ENCODE measurements around the gene PAM16.

PAM16 gene

DNA sequence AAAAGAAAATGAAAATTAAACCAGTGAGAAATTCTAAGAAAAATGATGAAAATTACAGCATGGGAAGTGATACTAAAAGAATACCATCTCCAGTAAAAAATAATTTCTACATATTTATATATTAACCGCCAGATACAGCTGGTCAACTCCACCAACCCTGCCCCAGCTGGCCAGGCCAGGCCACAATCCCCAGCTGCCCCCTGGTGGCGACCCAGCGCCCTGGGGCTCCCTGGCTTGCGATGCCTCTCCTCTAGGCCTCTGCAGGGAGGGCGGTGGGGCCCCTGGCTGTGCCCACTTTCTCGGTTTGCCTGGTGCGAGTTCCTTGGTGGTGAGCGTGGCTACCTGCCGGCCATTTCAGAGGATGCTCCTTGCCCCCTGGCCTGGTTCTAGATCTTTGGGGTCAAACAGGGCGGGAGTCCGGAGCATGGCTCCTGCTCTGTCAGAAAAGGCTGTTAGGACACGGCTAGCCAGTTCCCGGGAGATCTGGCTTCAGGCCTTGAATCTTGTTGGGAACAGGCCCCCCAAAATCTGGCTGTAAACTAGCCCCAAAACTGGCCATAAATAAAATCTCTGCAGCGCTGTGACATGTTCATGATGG lies 20.7 kb downstream of the PAM16 start:
- POLR2A ChIA-PET: no interaction called here
- peak; percentile 89 for DNase-seq (ENCODE audit: extremely low spot score)
- CTCF ChIA-PET: interaction anchor here (0.6 to 17.8 kb wide), 26 partner anchors 9 to 807 kb away, joined by 3 to 201 read pairs (median 4); partner anchors contain the start of genes HMOX2 and PAM16
- TF ChIP-seq, protein P1, sequence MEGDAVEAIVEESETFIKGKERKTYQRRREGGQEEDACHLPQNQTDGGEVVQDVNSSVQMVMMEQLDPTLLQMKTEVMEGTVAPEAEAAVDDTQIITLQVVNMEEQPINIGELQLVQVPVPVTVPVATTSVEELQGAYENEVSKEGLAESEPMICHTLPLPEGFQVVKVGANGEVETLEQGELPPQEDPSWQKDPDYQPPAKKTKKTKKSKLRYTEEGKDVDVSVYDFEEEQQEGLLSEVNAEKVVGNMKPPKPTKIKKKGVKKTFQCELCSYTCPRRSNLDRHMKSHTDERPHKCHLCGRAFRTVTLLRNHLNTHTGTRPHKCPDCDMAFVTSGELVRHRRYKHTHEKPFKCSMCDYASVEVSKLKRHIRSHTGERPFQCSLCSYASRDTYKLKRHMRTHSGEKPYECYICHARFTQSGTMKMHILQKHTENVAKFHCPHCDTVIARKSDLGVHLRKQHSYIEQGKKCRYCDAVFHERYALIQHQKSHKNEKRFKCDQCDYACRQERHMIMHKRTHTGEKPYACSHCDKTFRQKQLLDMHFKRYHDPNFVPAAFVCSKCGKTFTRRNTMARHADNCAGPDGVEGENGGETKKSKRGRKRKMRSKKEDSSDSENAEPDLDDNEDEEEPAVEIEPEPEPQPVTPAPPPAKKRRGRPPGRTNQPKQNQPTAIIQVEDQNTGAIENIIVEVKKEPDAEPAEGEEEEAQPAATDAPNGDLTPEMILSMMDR (IDR thresholded peaks at IDR 0.05; ENCODE audit: control extremely low read depth, extremely low read depth, low read depth, missing control alignments): peak; percentile 95

DNA sequence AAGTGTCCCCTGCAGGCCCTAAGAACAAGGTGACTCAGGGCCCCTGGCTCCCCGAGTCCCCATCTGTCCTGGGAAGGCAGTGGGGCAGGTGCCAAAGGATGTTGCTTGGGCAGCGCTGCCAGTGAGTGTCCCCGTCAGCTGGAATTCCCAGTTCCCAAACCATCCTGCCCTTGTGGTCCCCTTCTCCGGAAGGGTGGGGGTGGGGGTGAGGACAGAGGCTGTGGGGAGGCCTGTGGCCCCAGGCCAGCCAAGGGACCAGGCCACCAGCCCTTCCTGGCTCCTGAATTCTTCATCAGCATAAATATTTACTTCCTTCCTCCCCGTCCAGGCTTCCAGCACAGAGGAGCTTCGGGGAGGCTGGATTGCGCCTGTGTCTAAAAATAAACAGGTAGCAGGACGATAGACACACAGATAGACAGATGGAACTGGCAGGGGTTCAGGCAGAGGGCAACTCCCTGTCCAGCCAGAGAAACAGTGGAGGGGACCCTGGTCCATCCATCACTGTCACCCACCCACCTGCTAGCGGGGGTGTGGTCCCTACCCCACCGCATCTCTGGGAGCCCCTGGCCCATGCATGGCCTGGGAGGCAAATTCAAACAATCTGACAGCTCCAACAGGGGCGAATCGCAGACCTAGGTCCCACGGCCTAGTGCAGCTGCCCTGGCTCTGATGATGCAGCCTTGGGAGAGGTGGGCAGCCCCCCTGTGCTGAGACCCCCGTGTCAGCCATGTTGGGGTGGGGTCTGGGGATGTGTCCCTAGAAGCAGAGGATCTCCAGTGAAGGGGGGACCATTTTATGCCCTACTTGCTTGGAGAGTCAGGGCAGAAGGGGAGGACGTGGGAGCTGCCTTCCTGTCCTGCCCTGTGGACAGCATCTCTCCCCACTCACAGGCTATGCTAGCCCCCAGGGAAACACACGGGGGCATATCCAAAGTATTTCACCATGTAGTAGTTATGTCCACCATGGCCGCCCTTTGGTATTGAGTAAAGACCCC lies 22.0 kb downstream of the PAM16 start:
- CTCF ChIA-PET: interaction anchor here (0.6 to 17.8 kb wide), 18 partner anchors 10 to 346 kb away, joined by 3 to 201 read pairs (median 8); partner anchors contain the start of gene TFAP4
- DNase-seq (ENCODE audit: extremely low spot score): no peak
- POLR2A ChIA-PET: no interaction called here
- TF ChIP-seq, protein P1 (IDR thresholded peaks at IDR 0.05; ENCODE audit: control extremely low read depth, extremely low read depth, low read depth, missing control alignments): no peak

DNA sequence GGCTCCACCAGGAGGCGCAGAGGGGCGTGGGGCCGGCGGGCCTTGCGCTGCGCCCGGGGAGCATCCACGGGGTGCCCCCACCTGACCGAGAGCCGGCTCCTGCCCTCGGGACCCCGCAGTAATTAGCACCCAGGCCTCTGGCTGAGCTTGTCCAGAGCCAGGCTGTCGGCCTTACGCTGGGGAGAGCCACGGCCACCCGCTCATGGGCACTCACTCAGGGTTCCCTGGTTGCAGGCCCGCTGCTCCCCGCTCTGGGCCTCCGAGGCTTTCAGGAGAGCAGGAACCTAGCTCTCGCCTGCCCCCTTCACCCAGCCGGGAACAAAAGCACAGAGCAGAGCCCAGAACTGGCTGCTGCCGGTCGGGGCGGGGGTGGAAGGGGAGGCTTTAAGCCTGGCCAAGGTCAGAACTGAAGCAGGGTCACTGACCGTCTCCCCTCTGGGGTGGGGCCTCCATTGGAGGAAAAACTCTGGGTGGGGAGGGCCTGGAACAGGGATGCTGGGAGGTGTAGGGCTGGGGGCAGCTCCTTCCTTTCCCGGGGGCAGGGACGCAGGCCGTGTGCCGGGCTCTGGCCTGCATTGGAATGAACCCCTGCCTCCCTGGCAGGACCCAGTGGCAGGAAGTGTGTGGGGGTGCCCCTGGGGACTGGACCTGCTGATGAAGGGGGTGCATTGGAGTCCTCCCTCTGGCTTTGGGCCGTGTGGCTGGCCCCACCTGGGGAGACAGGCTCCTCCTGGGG lies 22.9 kb downstream of the PAM16 start:
- DNase-seq (ENCODE audit: extremely low spot score): peak; percentile 77
- POLR2A ChIA-PET: interaction anchor here (0.6 kb wide), 1 partner anchor 423 kb away, joined by 4 read pairs; no protein-coding TSS in a partner anchor
- TF ChIP-seq, protein P1 (IDR thresholded peaks at IDR 0.05; ENCODE audit: control extremely low read depth, extremely low read depth, low read depth, missing control alignments): peak; percentile 55
- CTCF ChIA-PET: interaction anchor here (0.8 to 17.8 kb wide), 15 partner anchors 10 to 345 kb away, joined by 3 to 201 read pairs (median 7); partner anchors contain the start of gene TFAP4

DNA sequence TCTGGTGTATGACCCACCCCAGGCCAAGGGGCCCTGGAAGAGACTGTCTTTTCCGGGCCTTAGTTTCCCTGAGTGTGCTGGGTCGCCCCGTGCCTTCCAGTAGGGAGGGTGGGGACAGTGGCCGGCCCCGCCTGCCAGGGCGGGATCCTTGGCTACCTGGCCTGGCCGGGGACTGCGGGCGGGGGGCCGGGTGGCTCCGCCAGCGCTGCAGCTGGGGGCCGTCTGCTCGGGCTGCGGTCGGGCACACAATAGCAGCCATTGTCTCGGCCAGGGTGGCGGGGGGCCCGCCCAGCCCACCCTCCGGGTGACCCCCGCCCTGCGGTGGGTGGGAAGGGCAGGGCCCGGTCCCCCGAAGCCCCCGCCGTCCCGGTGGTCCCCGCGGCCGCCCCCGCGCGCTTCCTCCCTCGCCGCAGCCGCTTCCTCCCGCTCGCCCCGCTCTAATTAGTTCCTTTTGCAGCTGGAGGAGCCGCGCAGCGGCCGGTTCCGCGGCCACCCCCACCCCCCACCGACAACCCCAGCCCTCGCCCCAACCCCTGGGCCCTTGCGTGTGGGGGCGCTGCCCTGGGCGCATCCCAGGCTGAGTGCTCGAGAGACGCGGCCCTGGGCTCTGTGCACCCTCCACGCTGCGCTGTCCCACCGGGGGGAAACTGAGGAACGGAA lies 23.6 kb downstream of the PAM16 start:
- TF ChIP-seq, protein P1 (IDR thresholded peaks at IDR 0.05; ENCODE audit: control extremely low read depth, extremely low read depth, low read depth, missing control alignments): no peak
- ChIA-PET CTCF (interaction anchor here (0.8 to 17.8 kb wide), 15 partner anchors 9 to 345 kb away, joined by 3 to 201 read pairs (median 7); partner anchors contain the start of gene TFAP4), POLR2A (no interaction called here)
- no peak for DNase-seq (ENCODE audit: extremely low spot score)

DNA sequence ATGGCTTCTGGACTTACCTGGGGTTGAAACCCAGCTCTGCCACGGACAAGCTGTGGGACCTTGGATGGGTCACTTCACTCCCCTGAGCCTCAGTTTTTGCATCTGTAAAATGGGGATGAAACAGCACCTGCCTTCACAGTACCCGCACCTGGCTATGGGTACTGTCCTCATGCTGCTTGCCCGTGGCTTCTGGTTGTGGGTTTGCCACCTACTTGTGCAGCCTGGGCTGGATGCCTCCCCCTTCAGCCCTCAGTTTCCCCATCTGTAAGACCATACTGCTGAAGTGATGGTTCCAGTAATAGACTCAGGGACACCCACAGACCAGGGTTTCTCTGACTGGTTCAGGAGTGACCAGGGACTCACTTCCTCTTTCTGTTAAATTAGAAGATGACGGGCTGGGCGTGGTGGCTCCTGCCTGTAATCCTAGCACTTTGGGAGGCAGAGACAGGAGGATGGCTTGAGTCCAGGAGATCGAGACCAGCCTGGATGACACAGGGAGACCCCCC lies 25.8 kb downstream of the PAM16 start:
- peak; percentile 72 for DNase-seq (ENCODE audit: extremely low spot score)
- ChIA-PET POLR2A (no interaction called here), CTCF (interaction anchor here (1.6 to 17.8 kb wide), 4 partner anchors 16 to 342 kb away, joined by 4 to 201 read pairs (median 52); no protein-coding TSS in a partner anchor)
- TF ChIP-seq, protein P1 (IDR thresholded peaks at IDR 0.05; ENCODE audit: control extremely low read depth, extremely low read depth, low read depth, missing control alignments): no peak
